ENCODE measurements around the gene AMMECR1.
"Not testable (repeated sequence)": the region's sequence is repeated elsewhere in the genome, so short reads cannot be mapped to it uniquely, and the experiment has no call there.

AMMECR1 gene

GRCh38 chrX:110159235-110159634 is 158.7 kb downstream of the AMMECR1 start:
- Histone ChIP-seq H3K4me3 (ENCODE audit: low read depth, low read length) (no peak overlapping the region), H3K4me1 (ENCODE audit: control insufficient read depth, insufficient read depth, low read length) (peaks cover 7% of the 10 kb centered on the region), H3K9me3 (ENCODE audit: control insufficient read depth, insufficient read depth, low read depth, low read length) (no peaks in the 10 kb centered on the region), H3K36me3 (ENCODE audit: control insufficient read depth, insufficient read depth, low read length) (no peaks in the 10 kb centered on the region), H3K9ac (ENCODE audit: low read length) (no peak overlapping the region), H3K27me3 (ENCODE audit: control insufficient read depth, insufficient read depth, low read length) (no peaks in the 10 kb centered on the region), H3K27ac (ENCODE audit: low read depth, low read length) (no peak overlapping the region)

- peaks cover 7% of the 10 kb centered on the region for H3K4me1 ChIP-seq (ENCODE audit: control insufficient read depth, insufficient read depth, low read length)
- H3K36me3 ChIP-seq (ENCODE audit: control insufficient read depth, insufficient read depth, low read length) = no peaks in the 10 kb centered on the region
- no peaks in the 10 kb centered on the region; the same call in 1 of the 2 replicates for H3K27me3 ChIP-seq (ENCODE audit: control insufficient read depth, insufficient read depth, low read length)
- no peaks in the 10 kb centered on the region for H3K9me3 ChIP-seq (ENCODE audit: control insufficient read depth, insufficient read depth, low read depth, low read length)
- H3K9ac ChIP-seq (ENCODE audit: low read length) = no peak overlapping the region
- no peak overlapping the region for H3K4me3 ChIP-seq (ENCODE audit: low read depth, low read length)
- no peak overlapping the region for H3K27ac ChIP-seq (ENCODE audit: low read depth, low read length)
Measured at GRCh38 chrX:110157444-110157843, 160.4 kb downstream of the AMMECR1 start.

- Histone ChIP-seq H3K9ac (ENCODE audit: low read length) (no peak overlapping the region), H3K4me3 (ENCODE audit: low read depth, low read length) (no peak overlapping the region), H3K36me3 (ENCODE audit: control insufficient read depth, insufficient read depth, low read length) (no peaks in the 10 kb centered on the region), H3K27me3 (ENCODE audit: control insufficient read depth, insufficient read depth, low read length) (no peaks in the 10 kb centered on the region; the same call in 1 of the 2 replicates), H3K27ac (ENCODE audit: low read depth, low read length) (no peak overlapping the region), H3K9me3 (ENCODE audit: control insufficient read depth, insufficient read depth, low read depth, low read length) (no peaks in the 10 kb centered on the region), H3K4me1 (ENCODE audit: control insufficient read depth, insufficient read depth, low read length) (peaks cover 7% of the 10 kb centered on the region)
Measured at GRCh38 chrX:110156167-110156754, 161.6 kb downstream of the AMMECR1 start.

GRCh38 chrX:110155759-110156158 is 162.1 kb downstream of the AMMECR1 start:
- Histone ChIP-seq H3K4me3 (ENCODE audit: low read depth, low read length) (no peak overlapping the region), H3K4me1 (ENCODE audit: control insufficient read depth, insufficient read depth, low read length) (peaks cover 2% of the 10 kb centered on the region), H3K27me3 (ENCODE audit: control insufficient read depth, insufficient read depth, low read length) (no peaks in the 10 kb centered on the region; the same call in 1 of the 2 replicates), H3K9me3 (ENCODE audit: control insufficient read depth, insufficient read depth, low read depth, low read length) (no peaks in the 10 kb centered on the region), H3K9ac (ENCODE audit: low read length) (no peak overlapping the region), H3K27ac (ENCODE audit: low read depth, low read length) (no peak overlapping the region), H3K36me3 (ENCODE audit: control insufficient read depth, insufficient read depth, low read length) (no peaks in the 10 kb centered on the region)

- H3K27me3 ChIP-seq (ENCODE audit: control insufficient read depth, insufficient read depth, low read length); H3K4me1 ChIP-seq (ENCODE audit: control insufficient read depth, insufficient read depth, low read length); H3K27ac ChIP-seq (ENCODE audit: low read depth, low read length); H3K9ac ChIP-seq (ENCODE audit: low read length); H3K9me3 ChIP-seq (ENCODE audit: control insufficient read depth, insufficient read depth, low read depth, low read length); H3K4me3 ChIP-seq (ENCODE audit: low read depth, low read length); H3K36me3 ChIP-seq (ENCODE audit: control insufficient read depth, insufficient read depth, low read length): not testable (repeated sequence)
Measured at GRCh38 chrX:110154328-110154727, 163.6 kb downstream of the AMMECR1 start.

GRCh38 chrX:110153896-110154295 is 164.0 kb downstream of the AMMECR1 start:
- Histone ChIP-seq H3K4me1 (ENCODE audit: control insufficient read depth, insufficient read depth, low read length) (no peaks in the 10 kb centered on the region), H3K27ac (ENCODE audit: low read depth, low read length) (no peak overlapping the region), H3K36me3 (ENCODE audit: control insufficient read depth, insufficient read depth, low read length) (no peaks in the 10 kb centered on the region), H3K9ac (ENCODE audit: low read length) (no peak overlapping the region), H3K27me3 (ENCODE audit: control insufficient read depth, insufficient read depth, low read length) (no peaks in the 10 kb centered on the region; the same call in 1 of the 2 replicates), H3K9me3 (ENCODE audit: control insufficient read depth, insufficient read depth, low read depth, low read length) (no peaks in the 10 kb centered on the region), H3K4me3 (ENCODE audit: low read depth, low read length) (no peak overlapping the region)

GRCh38 chrX:110153244-110153643 is 164.6 kb downstream of the AMMECR1 start:
- Histone ChIP-seq H3K36me3 (ENCODE audit: control insufficient read depth, insufficient read depth, low read length) (no peaks in the 10 kb centered on the region), H3K27ac (ENCODE audit: low read depth, low read length) (no peak overlapping the region)

GRCh38 chrX:110146521-110146920 is 171.4 kb downstream of the AMMECR1 start:
- Histone ChIP-seq H3K4me3 (ENCODE audit: low read depth, low read length) (no peak overlapping the region), H3K27me3 (ENCODE audit: control insufficient read depth, insufficient read depth, low read length) (peaks cover 10% of the 10 kb centered on the region; the same call in 1 of the 2 replicates), H3K9ac (ENCODE audit: low read length) (no peak overlapping the region), H3K4me1 (ENCODE audit: control insufficient read depth, insufficient read depth, low read length) (peaks cover 13% of the 10 kb centered on the region), H3K36me3 (ENCODE audit: control insufficient read depth, insufficient read depth, low read length) (no peaks in the 10 kb centered on the region), H3K27ac (ENCODE audit: low read depth, low read length) (no peak overlapping the region), H3K9me3 (ENCODE audit: control insufficient read depth, insufficient read depth, low read depth, low read length) (no peaks in the 10 kb centered on the region)

More at GRCh38 chrX:110153244-110153643, 164.6 kb downstream of the AMMECR1 start:
- Histone ChIP-seq H3K9me3 (ENCODE audit: control insufficient read depth, insufficient read depth, low read depth, low read length) (no peaks in the 10 kb centered on the region), H3K4me1 (ENCODE audit: control insufficient read depth, insufficient read depth, low read length) (no peaks in the 10 kb centered on the region), H3K4me3 (ENCODE audit: low read depth, low read length) (no peak overlapping the region), H3K27me3 (ENCODE audit: control insufficient read depth, insufficient read depth, low read length) (no peaks in the 10 kb centered on the region; the same call in 1 of the 2 replicates), H3K9ac (ENCODE audit: low read length) (no peak overlapping the region)

- Histone ChIP-seq H3K9me3 (ENCODE audit: control insufficient read depth, insufficient read depth, low read depth, low read length) (no peaks in the 10 kb centered on the region), H3K27me3 (ENCODE audit: control insufficient read depth, insufficient read depth, low read length) (peaks cover 10% of the 10 kb centered on the region; the same call in 1 of the 2 replicates), H3K4me3 (ENCODE audit: low read depth, low read length) (no peak overlapping the region), H3K27ac (ENCODE audit: low read depth, low read length) (no peak overlapping the region), H3K9ac (ENCODE audit: low read length) (no peak overlapping the region), H3K36me3 (ENCODE audit: control insufficient read depth, insufficient read depth, low read length) (no peaks in the 10 kb centered on the region), H3K4me1 (ENCODE audit: control insufficient read depth, insufficient read depth, low read length) (peaks cover 13% of the 10 kb centered on the region)
Measured at GRCh38 chrX:110145854-110146253, 172.0 kb downstream of the AMMECR1 start.

GRCh38 chrX:110145311-110145710 is 172.6 kb downstream of the AMMECR1 start:
- Histone ChIP-seq H3K27me3 (ENCODE audit: control insufficient read depth, insufficient read depth, low read length) (peaks cover 10% of the 10 kb centered on the region; the same call in 1 of the 2 replicates), H3K9me3 (ENCODE audit: control insufficient read depth, insufficient read depth, low read depth, low read length) (no peaks in the 10 kb centered on the region), H3K27ac (ENCODE audit: low read depth, low read length) (no peak overlapping the region), H3K9ac (ENCODE audit: low read length) (no peak overlapping the region), H3K36me3 (ENCODE audit: control insufficient read depth, insufficient read depth, low read length) (no peaks in the 10 kb centered on the region), H3K4me1 (ENCODE audit: control insufficient read depth, insufficient read depth, low read length) (peaks cover 13% of the 10 kb centered on the region), H3K4me3 (ENCODE audit: low read depth, low read length) (no peak overlapping the region)
